G401.6 (cell line): Measurements from ENCODE around the gene ALDH2.
A peak's percentile ranks its signal among the peaks of the same experiment; 100 is the strongest.
"Not testable (repeated sequence)": the region's sequence is repeated elsewhere in the genome, so short reads cannot be mapped to it uniquely, and the experiment has no call there.

Experiments used
- FAIRE-seq: peaks from 2 replicates; lab custom pipeline; 2012; peaks lifted over from hg19 to GRCh38; lab: Jason Lieb, UNC

ALDH2 gene

DNA sequence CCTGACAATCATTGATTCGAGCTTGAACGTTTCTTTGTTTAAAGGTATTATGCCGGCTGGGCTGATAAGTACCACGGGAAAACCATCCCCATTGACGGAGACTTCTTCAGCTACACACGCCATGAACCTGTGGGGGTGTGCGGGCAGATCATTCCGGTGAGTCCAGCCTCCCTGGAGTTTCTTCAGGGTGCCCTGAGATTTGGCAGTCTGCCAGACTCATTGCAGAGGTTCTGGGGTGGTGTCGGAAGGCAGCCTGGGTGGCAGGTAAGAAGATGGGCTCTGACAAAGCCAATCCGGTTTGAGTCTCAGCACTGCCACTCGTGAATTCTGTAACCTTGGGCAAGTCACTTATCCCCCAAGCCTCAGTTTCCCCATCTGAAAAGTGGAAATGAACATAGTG, 23.0 kb downstream of the ALDH2 start:
- FAIRE-seq: no peak

GRCh38 chr12:111791507-111791906, 24.8 kb downstream of the ALDH2 start:
- no peak for FAIRE-seq

DNA sequence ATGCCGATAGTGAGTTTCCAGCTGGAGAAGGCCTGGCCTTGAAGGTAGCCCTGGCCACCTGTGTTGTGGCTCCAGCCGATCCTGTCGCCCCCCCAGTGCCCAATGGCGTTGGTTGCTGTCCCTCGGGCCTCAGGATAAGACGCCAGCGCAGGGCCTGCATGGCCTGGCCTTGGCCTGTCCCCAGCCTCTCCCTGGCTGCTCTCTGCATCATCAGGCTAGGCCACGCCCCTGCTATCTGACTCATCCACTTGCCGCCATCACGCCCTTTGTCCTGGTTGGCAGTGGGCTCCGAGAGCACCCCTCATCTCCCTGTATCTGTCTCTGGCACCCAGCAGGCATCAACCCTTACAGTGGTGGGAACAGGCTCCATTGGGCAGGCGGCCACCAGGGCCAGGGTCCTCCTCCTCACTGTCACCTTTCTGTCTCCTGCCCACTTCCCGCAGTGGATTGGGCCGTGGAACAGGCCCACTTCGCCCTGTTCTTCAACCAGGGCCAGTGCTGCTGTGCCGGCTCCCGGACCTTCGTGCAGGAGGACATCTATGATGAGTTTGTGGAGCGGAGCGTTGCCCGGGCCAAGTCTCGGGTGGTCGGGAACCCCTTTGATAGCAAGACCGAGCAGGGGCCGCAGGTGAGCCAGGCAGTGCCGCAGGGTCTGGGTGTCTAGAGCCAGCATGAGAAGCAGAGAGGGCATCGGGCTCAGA, 25.6 kb downstream of the ALDH2 start:
- no peak for FAIRE-seq

GRCh38 chr12:111792856-111793235, 26.1 kb downstream of the ALDH2 start:
- no peak for FAIRE-seq

DNA sequence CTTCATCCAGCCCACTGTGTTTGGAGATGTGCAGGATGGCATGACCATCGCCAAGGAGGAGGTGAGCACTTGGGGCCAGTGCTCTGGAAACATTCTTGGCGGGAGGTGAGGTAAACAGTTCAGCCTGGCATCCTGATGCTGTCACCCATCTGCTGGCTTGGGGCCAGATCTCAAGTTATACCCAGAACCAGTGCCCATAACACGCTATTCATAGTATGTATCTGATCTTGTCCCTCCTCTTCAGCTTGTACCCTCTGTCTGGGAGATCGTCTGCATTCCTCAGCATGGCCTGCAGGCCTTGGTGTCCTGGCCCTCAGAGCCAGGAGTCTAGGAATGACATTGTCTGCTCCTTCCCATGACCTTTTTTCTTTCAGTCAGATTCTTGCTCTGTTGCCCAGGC, 31.4 kb downstream of the ALDH2 start:
- no peak for FAIRE-seq

GRCh38 chr12:111799758-111800157, 33.0 kb downstream of the ALDH2 start:
- FAIRE-seq: no peak

GRCh38 chr12:111803038-111803626, 36.4 kb downstream of the ALDH2 start:
- no peak for FAIRE-seq

GRCh38 chr12:111803851-111804250, 37.1 kb downstream of the ALDH2 start:
- FAIRE-seq: no peak

DNA sequence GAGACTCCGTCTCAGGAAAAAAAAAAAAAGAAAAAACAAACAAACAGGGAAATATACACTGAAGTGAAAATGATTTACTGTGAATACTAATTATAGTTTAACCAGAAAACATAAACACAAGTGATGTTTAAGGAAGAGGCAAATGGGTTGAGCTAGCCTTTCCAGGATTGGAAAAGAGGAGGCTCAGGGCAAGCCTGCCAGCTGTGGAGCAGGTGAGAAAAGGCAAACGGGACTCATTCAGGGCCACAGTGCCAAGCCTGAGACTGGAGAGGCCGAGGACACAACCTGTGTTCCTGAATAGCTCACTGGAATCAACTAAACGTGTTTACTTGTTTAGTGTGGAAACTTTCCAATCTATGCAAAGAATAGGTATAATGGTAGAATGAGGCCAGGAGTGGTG, 39.6 kb downstream of the ALDH2 start:
- FAIRE-seq: no peak

GRCh38 chr12:111807232-111807631, 40.5 kb downstream of the ALDH2 start:
- no peak for FAIRE-seq

GRCh38 chr12:111812881-111813741, 46.4 kb downstream of the ALDH2 start:
- FAIRE-seq: peak; percentile 85

- no peak for FAIRE-seq
These were observed 49.4 kb downstream of the ALDH2 start for GRCh38 chr12:111816065-111816615.

DNA sequence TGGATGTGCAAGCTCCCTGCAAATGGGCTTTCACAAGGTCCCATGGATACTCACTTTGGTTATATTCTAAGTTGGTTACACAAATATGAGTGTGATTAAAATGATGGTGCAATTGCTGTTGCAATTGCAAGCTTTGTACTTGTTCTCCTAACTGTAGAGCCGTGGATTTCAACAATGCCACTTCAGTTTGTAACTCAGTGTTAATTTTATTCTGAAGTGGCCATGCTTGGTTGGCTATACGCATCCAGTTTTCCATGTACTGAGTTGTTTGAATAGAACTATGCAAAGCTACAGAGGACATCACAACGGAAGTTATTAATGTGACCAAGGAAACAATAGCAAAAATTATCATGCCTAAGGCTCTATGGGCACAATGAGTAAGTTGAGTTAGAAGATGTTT, 50.2 kb downstream of the ALDH2 start:
- FAIRE-seq: not testable (repeated sequence)

DNA sequence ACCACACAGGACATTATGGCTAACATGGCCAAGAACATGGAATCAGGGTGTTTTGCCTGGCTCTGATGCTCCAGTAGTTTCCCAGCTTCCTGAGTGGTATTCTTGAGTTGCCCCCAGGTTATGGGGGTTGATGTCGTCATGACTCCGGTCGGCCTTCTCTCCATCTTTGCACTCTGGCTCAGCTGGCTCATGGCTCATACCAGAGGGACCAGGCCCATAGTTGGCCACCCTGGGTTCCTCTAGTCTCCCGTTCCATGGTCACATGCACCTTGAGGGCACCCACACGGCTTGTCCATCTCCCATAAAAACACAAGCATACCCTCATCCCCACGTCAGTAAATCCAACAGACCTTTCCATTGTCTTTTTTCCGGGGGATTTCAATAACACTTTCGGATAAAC, 51.6 kb downstream of the ALDH2 start:
- no peak for FAIRE-seq

DNA sequence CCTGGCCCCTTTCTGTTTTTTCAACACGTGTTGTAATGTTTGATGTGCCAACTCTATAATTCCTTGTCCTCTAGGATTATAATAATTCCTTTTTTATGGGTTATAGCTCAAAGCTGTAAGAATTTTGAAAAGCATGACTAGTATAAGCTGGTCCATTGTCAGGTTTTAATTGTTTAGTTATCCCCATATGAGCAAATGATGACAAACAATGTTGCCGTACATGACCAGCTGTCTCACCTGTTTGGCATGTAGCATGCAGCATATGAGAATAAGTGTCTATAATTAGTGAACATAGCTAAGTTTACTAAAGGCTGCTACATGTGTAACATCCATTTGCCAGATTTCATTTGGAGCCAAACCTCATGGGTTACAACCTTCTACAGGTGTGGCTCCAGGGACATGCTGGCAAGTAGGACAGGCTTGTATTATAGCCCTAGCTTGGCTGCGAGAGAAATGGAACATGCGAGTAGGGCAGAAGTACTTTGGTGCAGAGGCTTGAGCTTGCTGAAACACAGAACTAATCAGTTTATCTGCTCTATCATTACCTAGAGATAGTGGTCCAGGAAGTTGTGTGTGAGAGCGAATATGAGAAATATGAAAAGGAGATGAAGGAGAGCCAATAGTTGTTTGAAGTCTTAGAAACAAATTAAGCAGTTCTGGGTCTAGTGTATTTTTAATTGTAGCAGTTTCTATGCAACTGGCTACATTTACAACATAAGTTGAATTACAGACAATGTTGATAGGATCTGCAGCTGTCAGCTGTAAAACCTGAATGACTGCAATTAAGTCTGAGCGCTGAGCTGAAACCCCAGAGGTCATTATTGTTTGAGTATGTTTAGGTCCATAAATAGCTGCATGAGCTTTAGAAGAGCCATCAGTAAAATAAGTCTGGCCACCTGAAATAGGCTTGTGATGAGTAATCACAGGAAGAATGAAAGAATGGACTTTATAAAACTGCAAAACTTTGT, 52.7 kb downstream of the ALDH2 start:
- no peak for FAIRE-seq

DNA sequence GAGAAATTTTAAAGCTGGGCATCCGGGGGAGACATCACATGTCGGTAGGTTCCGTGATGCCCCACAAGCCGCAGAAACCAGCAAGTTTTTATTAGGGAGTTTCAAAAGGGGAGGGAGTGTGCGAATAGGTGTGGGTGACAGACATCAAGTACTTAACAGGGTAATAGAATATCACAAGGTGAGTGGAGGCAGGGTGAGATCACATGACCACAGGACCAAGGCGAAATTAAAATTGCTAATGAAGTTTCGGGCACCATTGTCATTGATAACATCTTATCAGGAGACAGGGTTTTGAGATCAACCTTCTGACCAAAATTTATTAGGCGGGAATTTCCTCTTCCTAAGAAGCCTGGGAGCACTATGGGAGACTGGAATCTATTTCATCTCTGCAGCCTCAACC, 54.1 kb downstream of the ALDH2 start:
- FAIRE-seq: not testable (repeated sequence)

DNA sequence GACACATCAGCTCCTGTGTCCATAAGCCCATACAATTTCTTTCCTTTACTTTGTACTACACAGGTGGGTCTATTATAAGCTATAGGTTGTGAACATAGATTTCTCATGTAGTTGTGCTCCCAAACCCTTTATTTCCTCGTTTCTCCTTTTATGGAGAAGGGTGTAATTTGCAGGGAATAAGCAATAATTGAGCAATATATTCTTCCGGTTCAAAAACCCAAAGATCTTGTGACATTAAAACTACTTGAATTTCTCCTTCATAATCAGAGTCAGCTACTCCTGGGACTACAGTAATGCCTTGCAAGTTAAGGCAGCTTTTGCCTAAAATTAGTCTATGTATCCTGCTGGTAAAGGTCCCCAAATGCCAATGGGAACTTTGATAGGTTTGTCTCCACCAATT, 56.2 kb downstream of the ALDH2 start:
- no peak for FAIRE-seq

- FAIRE-seq: no peak
These were observed 57.2 kb downstream of the ALDH2 start for GRCh38 chr12:111823891-111824290.

GRCh38 chr12:111824312-111824711, 57.6 kb downstream of the ALDH2 start:
- not testable (repeated sequence) for FAIRE-seq

DNA sequence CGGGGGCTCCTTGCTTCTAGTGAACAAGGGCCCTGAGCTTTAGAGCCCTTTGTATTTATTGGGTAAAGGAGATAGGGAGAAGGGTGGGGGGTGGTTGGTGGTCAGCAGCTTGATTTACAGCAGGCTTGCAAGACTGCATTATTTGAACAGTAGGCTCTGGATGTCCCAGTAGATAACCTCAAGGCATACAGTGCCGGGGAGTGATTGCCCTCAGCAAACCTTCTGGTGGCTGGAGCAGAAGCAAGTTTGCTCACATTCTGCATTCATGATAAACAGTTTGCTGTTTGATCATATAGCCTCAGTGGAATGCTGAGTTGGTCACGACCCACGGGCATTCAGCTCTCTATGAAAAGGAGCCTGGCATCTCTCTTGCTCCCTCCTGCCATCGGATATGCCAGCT, 58.8 kb downstream of the ALDH2 start:
- no peak for FAIRE-seq

DNA sequence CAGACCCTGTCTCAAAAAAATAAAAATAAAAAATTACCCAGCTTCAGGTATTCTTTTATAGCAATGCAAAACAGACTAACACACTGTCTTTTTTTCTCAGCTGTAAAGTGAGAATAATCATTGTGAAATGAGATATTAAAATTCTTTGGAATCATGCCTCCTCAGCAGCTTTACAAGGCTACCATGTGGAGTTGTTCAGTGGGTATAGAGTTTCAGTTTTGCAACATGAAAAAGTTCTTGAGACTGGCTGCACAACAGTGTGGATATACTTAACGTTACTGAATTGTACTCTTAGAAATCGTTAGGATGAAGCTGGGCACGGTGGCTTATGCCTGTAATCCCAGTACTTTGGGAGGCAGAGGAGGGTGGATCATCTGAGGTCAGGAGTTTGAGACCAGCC, 59.6 kb downstream of the ALDH2 start:
- no peak for FAIRE-seq

DNA sequence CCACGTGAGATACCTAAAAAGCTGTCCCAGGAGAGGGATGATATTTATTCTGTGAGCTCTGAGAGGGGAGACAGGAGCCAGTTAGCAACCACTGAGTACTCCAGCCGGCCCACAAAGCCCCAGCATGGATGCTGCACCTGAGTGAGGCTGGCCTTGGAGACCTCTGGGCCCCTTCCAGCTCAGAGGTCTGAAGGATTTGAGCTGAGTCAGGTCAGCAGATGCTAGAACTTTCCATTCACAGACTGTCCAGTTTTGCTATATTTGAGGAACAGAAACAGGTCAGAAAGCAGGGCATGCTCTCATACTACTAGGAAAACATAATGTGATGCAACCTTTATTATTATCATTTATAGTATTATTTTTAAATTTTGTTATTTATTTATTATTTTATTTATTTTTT, 60.3 kb downstream of the ALDH2 start:
- no peak for FAIRE-seq
